HK-2 (cell line): ENCODE measurements around the gene ARFGAP1.
A peak's percentile ranks its signal among the peaks of the same experiment; 100 is the strongest.
"Not testable (repeated sequence)": the region's sequence is repeated elsewhere in the genome, so short reads cannot be mapped to it uniquely, and the experiment has no call there.

Source experiments
- DNase-seq: peaks from one replicate; pipeline ENCODE4 v3.0.0-alpha.2; 2018; ENCODE audit not compliant: unreplicated experiment

The ARFGAP1 gene

GRCh38 chr20:63240004-63240403 is 32.6 kb upstream of the ARFGAP1 start:
- no peak for DNase-seq

- no peak for DNase-seq
These were observed 31.3 kb upstream of the ARFGAP1 start for GRCh38 chr20:63241272-63241671.

DNA sequence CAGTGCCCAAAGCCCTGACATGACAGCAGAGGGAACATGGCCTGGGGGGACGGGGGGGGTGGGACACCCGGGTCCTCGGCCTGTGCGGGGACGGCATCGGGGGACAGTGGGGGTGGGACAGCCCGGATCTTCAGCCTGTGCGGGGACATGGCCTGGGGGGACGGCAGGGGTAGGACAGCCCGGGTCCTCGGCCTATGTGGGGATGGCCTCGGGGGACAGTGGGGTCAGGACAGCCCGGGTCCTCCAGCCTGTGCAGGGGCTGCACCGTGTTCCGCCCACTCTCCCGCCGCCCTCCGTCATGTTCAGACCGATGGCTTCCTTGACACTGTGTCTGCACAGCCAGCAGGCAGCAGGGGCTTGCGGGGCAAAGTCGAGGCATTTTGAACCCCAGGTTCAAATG is 29.9 kb upstream of the ARFGAP1 start:
- no peak for DNase-seq

DNA sequence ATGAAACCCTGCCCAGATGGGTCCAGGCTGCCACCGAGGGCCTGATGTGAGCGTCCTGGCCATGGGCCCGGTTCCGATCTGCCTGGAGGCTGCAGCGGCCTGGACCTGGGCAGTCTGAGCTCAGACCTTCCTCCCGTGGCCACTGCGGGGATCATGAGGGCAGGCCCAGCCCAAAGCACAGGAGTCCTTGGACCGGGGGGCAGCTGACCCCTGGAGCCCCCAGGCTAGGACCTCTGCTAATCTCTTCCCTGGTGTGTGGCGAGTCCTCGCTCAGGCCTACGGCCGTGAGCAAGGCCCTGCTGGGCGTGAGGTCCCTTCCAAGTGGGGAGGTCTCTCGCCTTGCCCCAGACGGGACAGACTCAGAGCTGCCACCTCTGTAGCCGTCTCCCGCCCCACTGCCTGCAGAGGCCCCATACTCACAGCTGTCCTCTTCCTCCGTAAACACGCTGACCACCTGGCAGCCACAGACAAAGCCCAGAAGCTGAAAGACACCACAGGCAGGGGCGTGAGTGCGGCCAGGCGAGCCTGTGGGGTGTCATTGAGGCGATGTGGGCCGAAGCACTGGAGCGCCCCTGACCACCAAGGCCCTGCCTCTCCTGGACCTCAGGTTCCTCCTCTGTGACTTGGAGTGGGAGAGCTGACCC is 28.9 kb upstream of the ARFGAP1 start:
- no peak for DNase-seq

DNA sequence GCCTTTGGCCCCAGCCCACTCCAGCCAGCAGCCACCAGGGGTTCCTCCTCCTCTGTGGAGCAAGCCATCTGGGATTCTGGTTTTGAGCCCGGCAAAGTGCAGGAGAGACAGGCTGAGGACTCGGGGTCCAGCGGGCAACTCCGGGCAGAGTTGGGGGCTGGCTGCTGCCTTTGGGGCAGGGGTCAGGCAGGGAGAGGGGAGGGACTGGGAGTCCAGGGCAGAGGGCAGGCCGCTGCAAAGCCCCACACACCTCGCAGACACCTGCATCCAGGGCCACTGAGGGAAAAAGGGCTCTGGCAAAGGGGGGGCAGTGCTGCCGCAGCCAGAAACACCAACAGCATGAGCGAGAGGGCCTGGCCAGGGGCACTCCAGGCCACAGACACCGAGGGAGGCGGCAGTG is 28.1 kb upstream of the ARFGAP1 start:
- DNase-seq: no peak

GRCh38 chr20:63246490-63247288 is 25.9 kb upstream of the ARFGAP1 start:
- peak; percentile 73 for DNase-seq

- DNase-seq: no peak
These were observed 24.9 kb upstream of the ARFGAP1 start for GRCh38 chr20:63247671-63248228.

DNA sequence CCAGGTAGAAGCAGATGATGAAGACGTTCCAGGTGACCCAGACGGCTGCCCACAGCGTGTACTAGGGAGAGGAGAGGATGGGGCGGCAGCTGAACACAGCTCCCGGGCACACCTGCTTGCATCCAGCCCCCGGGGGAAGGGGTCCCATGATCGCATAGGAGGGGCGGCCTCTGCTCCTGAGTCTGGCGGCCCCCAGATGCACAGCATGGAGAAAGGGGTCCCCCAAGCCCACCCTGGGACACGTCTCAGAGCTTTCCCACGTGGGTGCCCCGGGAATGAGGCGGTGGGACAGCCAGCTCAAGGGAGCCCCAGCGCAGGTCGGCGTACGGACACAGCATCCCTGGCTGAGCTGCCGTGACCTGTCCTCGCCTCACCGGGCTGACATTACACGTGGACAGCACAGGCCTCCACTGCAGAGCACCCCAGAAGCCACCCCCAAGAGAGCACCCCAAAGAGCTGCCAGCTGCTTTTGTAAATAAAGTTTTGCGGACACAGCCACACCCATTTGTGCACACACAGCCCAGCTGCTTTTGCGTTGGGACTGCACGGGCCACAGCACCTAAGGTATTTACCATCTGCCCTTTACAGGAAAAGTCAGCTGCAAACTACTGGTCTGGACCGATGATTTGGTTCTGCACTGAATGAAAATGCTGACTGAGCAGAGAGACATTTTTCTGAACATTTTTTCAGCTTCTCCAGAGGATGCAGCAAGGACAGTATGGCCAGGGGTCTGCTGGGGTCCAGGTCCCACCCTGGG is 23.6 kb upstream of the ARFGAP1 start:
- DNase-seq: peak; percentile 63

DNA sequence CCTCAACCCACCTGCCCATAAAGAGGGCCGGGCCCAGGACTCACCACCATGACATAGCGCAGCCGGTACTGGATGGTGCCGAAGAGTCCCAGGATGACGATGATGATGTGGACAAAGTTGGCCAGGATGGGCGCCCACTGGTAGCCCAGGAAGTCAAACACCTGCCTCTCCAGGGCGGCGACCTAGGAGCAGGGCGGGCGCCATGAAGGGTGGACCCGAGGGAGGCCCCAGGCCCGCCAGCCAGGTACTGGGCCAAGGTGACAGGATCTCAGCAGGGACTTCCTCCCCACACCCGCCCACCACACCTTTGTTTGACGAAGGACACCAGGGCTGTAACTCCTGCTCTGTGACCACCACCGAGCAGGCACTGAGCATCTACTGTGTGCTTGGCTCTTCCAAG is 22.7 kb upstream of the ARFGAP1 start:
- no peak for DNase-seq

GRCh38 chr20:63251350-63251749 is 21.3 kb upstream of the ARFGAP1 start:
- DNase-seq: not testable (repeated sequence)

DNA sequence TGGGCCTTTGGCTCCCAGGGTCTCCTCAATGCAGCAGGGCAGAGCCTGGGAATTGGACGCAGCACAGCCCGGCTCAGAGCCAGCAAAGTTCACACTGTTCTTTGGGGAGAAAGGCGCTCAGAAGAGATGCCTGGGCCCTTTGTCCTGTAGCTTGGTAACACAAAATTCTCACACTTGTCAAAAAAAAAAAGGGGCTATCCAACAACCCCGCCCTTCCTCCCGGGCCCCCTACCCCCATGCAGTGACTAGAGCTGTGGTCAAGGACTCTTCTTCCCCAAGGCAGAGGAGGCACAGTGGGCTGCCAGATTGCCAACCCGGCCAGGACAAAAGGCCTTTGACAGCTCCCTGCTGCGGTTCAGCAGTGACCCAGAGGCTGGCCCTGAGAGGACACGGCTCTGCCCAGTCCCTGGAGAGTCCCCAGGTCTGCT is 20.3 kb upstream of the ARFGAP1 start:
- DNase-seq: no peak

DNA sequence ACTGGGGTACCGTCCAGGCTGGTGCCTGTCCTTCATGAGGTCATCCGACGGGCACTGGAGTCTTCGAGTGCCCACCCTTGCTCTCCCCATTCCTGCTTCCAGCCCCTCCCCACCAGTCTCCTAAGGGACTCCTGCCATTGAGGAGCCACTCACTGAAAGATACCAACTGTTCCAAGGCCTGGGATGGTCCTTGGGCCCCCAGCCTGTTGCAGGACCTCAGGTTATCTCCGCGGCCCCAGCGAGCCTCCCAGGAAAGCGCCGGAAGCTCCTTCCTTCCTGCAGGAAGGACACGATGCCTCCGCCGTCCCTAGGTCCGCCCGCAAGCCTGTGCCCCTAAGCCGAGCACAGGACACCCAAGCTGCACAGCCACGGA is 19.6 kb upstream of the ARFGAP1 start:
- DNase-seq: no peak

GRCh38 chr20:63253438-63254231 is 19.0 kb upstream of the ARFGAP1 start:
- no peak for DNase-seq

GRCh38 chr20:63254232-63254605 is 18.4 kb upstream of the ARFGAP1 start, which contains the start of gene NKAIN4:
TSS of gene NKAIN4 (minus strand) at chr20:63254463. CDS start at chr20:63254450, 13 bp downstream.
- DNase-seq: no peak

- DNase-seq: no peak
These were observed 17.8 kb upstream of the ARFGAP1 start for GRCh38 chr20:63254606-63255384.

DNA sequence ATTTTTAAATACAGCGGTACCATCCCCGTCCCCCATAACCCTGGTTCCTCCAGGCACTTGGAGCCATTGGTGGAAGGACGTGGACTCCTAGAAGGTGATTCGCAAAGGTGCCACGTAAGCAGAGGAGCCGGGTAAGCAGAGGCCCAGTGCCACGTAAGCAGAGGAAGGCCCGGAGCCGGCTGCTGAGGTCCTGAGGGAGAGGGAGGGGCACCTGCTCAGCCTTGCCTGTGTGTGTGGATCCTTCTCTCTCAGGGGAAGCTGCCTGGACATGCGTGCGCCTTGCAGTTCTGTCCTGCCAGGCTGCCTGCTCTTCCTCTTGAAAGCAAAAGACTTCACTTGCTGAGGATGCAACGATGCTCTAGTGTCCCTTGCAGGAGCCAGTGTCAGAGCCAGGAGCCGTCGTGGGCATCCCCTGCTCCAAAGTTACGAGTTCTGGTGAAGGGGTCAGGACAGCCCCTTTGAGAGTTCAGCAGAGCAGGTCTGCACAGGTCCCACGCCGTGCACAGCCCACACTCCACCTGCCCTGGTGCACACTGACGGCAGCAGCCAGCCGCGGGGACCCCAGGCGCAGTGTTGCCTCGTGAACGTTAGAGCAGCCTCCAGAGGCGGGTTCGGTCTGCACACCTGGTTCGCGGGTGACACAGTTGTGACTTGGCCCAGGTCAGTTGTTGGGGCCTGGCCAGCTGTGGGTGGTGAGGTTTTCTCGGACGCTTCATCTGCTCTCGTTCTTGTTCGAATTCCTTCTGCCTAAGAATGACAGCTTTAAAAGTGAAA is 16.5 kb upstream of the ARFGAP1 start:
- DNase-seq: no peak

- DNase-seq: no peak
These were observed 15.7 kb upstream of the ARFGAP1 start for GRCh38 chr20:63256954-63257353.

- DNase-seq: no peak
These were observed 15.0 kb upstream of the ARFGAP1 start for GRCh38 chr20:63257629-63258028.

- no peak for DNase-seq
These were observed 13.8 kb upstream of the ARFGAP1 start for GRCh38 chr20:63258781-63259180.
